Stimulated activated effector memory CD8-positive, alpha-beta T cell treated with anti-CD3 and anti-CD28 coated beads, Interleukin-12 subunit alpha, Interleukin-12 subunit beta, amount 100 ng/mL, for 72 hours (primary cell): ENCODE data around the gene P2RY11.

Source experiments
- ATAC-seq: fragments of 150-1000 bp; cut with Tn5 transposase; 2 replicates; pipeline ENCODE4 v1.10.0; 2021
- DNase-seq, 2 donors: peaks; one replicate each; pipeline ENCODE4 v3.0.0; 2021 to 2022; ENCODE audit warnings: low spot score in 2 of 2
- H3K27ac Mint-ChIP-seq: one replicate; pipeline ENCODE4 v1.8.0; 2022; ENCODE audit warnings: mild to moderate bottlenecking, mixed read lengths
- H3K36me3 Mint-ChIP-seq: one replicate; pipeline ENCODE4 v1.8.0; 2022; ENCODE audit warnings: mild to moderate bottlenecking, mixed read lengths
- H3K4me1 Mint-ChIP-seq: one replicate; pipeline ENCODE4 v1.8.0; 2022; ENCODE audit warnings: mixed read lengths
- H3K4me3 Mint-ChIP-seq: one replicate; pipeline ENCODE4 v1.8.0; 2022; ENCODE audit warnings: mild to moderate bottlenecking, mixed read lengths
- H3K9me3 Mint-ChIP-seq: one replicate; pipeline ENCODE4 v1.8.0; 2022; ENCODE audit warnings: mixed read lengths

P2RY11 gene

DNA sequence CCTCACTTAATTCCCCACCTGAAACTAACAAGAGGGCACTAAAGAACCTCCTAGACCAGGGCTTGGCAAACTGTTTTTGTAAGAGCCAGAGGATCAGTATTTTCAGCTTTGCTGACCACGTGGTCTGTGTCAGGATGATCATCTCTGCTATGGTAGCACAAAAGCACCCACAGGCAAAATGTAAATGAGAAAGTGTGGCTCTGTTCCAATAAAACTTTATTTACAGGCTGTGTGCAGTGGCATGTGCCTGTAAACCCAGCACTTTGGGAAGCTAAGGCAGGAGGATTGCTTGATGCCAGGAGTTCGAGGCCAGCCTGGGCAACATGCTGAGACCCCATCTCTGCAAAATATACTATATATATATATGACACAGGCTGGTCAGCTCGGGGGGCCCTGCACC is 52.0 kb downstream of the P2RY11 start:
- Mint-ChIP-seq H3K4me1 (no peaks in the 10 kb centered on the region), H3K36me3 (peaks cover 100% of the 10 kb centered on the region), H3K9me3 (no peaks in the 10 kb centered on the region), H3K27ac (no peak overlapping the region), H3K4me3 (no peak overlapping the region)
- no peak for DNase-seq
- no peak for ATAC-seq
